GM12878 (cell line): ENCODE results near the gene ZNF813. TPM values are rescaled to one million over a fixed set of nuclear protein-coding genes. Genes with fewer than 3 reads are reported as not detected.
"Not testable (repeated sequence)": the region's sequence is repeated elsewhere in the genome, so short reads cannot be mapped to it uniquely, and the experiment has no call there.

Experiments used
- ATAC-seq: fragments of 200-7000 bp; cut with Tn5 transposase; 3 replicates; pipeline ENCODE4 v1.9.1; 2020; ENCODE audit warnings: mild to moderate bottlenecking, moderate library complexity
- BruUV-seq: library from RNA; stranded (reverse); fragments of 400-500 nt; replicated peaks from 2 replicates; lab custom pipeline; 2021; lab: Mats Ljungman, UMichigan
- CTCF ChIA-PET: fragments of 300-600 bp; sonication (Branson Sonifier 250); formaldehyde crosslinking; extraction: SDS; loops from one replicate; lab custom pipeline; 2021; ENCODE audit warnings: inconsistent platforms; lab: Yijun Ruan, JAX
- POLR2A ChIA-PET: fragments of 350-600 bp; formaldehyde crosslinking; extraction: SDS; loops from one replicate; lab custom pipeline; 2021; ENCODE audit warnings: inconsistent platforms; lab: Charles Lee
- RAD21 ChIA-PET: fragments of 300-600 bp; sonication (Branson Sonifier 250); formaldehyde crosslinking; loops from one replicate; lab custom pipeline; 2023; ENCODE audit warnings: antibody characterized with exemption; ENCODE audit not compliant: unreplicated experiment; lab: Charles Lee
- SMC1A ChIA-PET: fragments of 300-600 bp; sonication (Branson Sonifier 250); formaldehyde crosslinking; loops from one replicate; lab custom pipeline; 2023; ENCODE audit not compliant: unreplicated experiment, uncharacterized antibody; lab: Charles Lee
- DNase-seq: peaks from one replicate; pipeline ENCODE4 v3.0.0-alpha.2; 2011; ENCODE audit warnings: low read depth, low spot score
- FAIRE-seq: peaks from 3 replicates; lab custom pipeline; 2011; peaks lifted over from hg19 to GRCh38; lab: Jason Lieb, UNC
- H2AFZ ChIP-seq: 2 replicates; pipeline ENCODE4 v1.6.0; 2011; ENCODE audit warnings: low read depth, low read length, control low read depth; ENCODE audit not compliant: control insufficient read depth
- H3K27ac ChIP-seq: 2 replicates; pipeline ENCODE4 v1.5.1; 2011; ENCODE audit warnings: control low read depth; ENCODE audit not compliant: control insufficient read depth, insufficient read depth
- H3K27me3 ChIP-seq, 2 experiments: replicated peaks in 1 of 2; 2 replicates each; pipeline versions ENCODE4 v1.6.0 to v1.6.1; 2011; ENCODE audit warnings: low read length in 1 of 2; ENCODE audit not compliant: control insufficient read depth in 2 of 2, insufficient read depth in 2 of 2
- H3K36me3 ChIP-seq, 2 experiments: 2 replicates each; pipeline ENCODE4 v1.5.1; 2011; ENCODE audit warnings: low read length in 1 of 2; ENCODE audit not compliant: control insufficient read depth in 2 of 2, insufficient read depth in 2 of 2
- H3K4me1 ChIP-seq: 2 replicates; pipeline ENCODE4 v1.6.1; 2011; ENCODE audit warnings: mild to moderate bottlenecking, low read length, moderate library complexity, mixed read lengths; ENCODE audit not compliant: control insufficient read depth, insufficient read depth
- H3K4me2 ChIP-seq: 2 replicates; pipeline ENCODE4 v1.6.0; 2011; ENCODE audit warnings: control low read depth; ENCODE audit not compliant: control insufficient read depth, insufficient read depth
- H3K4me3 ChIP-seq: fragments of 200-600 bp; sonication (generic); 2 replicates; pipeline ENCODE4 v1.5.1; 2016
- H3K79me2 ChIP-seq: 2 replicates; pipeline ENCODE4 v1.6.0; 2011; ENCODE audit warnings: low read length; ENCODE audit not compliant: control insufficient read depth, insufficient read depth
- H3K9ac ChIP-seq: 2 replicates; pipeline ENCODE4 v1.8.0; 2011; ENCODE audit warnings: low read length, control low read depth, mixed read lengths; ENCODE audit not compliant: control insufficient read depth, insufficient read depth
- H3K9me3 ChIP-seq: replicated peaks from 3 replicates; pipeline ENCODE4 v1.5.1; 2011; ENCODE audit warnings: mild to moderate bottlenecking, low read length; ENCODE audit not compliant: control insufficient read depth, insufficient read depth
- H4K20me1 ChIP-seq: 2 replicates; pipeline ENCODE4 v1.6.0; 2011; ENCODE audit not compliant: control insufficient read depth, insufficient read depth
- CBFB ChIP-seq: IDR thresholded peaks from 2 replicates; pipeline ENCODE4 v1.6.1; 2016; ENCODE audit warnings: antibody characterized with exemption, low read depth
- CBX3 ChIP-seq: fragments of 200-600 bp; sonication (generic); IDR thresholded peaks from 2 replicates; pipeline ENCODE4 v1.6.1; 2016; ENCODE audit warnings: low read depth, borderline replicate concordance
- EP300 ChIP-seq, 2 experiments: fragments of 150-350 bp in 1 of 2; IDR thresholded peaks; 2 replicates each; pipeline ENCODE4 v1.6.1; 2011 to 2012; ENCODE audit warnings: low read depth in 2 of 2, low read length in 2 of 2, borderline replicate concordance in 1 of 2, improper control_type of control experiment in 1 of 2, inconsistent platforms in 1 of 2; ENCODE audit not compliant: control insufficient read depth in 1 of 2
- RELA ChIP-seq: fragments of 450-650 bp; IDR thresholded peaks from 2 replicates; pipeline ENCODE4 v1.8.0; 2014; ENCODE audit warnings: borderline replicate concordance; ENCODE audit not compliant: partially characterized antibody
- SUZ12 ChIP-seq: fragments of 200-600 bp; sonication (generic); IDR thresholded peaks from one replicate; pipeline ENCODE4 v1.6.1; 2018; ENCODE audit warnings: antibody characterized with exemption, mild to moderate bottlenecking; ENCODE audit not compliant: unreplicated experiment
- ZNF207 ChIP-seq: fragments of 450-650 bp; IDR thresholded peaks from 2 replicates; pipeline ENCODE4 v1.6.1; 2014; ENCODE audit warnings: antibody characterized with exemption, mild to moderate bottlenecking, borderline replicate concordance
- WGBS: methylation state at CpG from one replicate; pipeline ENCODE4 v1.1.6; 2016; ENCODE audit warnings: low lambda C conversion rate; ENCODE audit not compliant: insufficient replicate concordance, insufficient coverage; ENCODE audit errors: missing lambda C conversion rate; 5-methylcytosine and 5-hydroxymethylcytosine counted together
- in situ Hi-C: fragments of 300-500 bp; cut with MboI; formaldehyde crosslinking; loops from 9 replicates; pipeline ENCODE4 v1.14.3; 2018; ENCODE audit warnings: mixed read lengths
- intact Hi-C: fragments of 100-400 bp; cut with micrococcal nuclease; formaldehyde crosslinking; loops from one replicate; pipeline ENCODE4 v1.14.2; 2022; ENCODE audit not compliant: unreplicated experiment
- polyA plus RNA-seq, 11 experiments: library from polyadenylated mRNA; depleted of rRNA in 4 of 11; unstranded in 6 of 11; stranded (reverse) in 5 of 11; fragments of >200 nt; fragmentation: Nextera tagmentation in 4 of 11; fragmentation: Illumina TruSeq in 1 of 11; extraction: Ambion mirVana in 4 of 11; extraction: Trizol in 1 of 11; gene quantifications; 1 replicate in 1 of 11; 2 replicates in 10 of 11; pipeline versions ENCODE4 v1.2.1 to v1.2.3, GENCODE V29; 2011 to 2016; ENCODE audit warnings: inconsistent platforms in 2 of 11, missing spikeins in 2 of 11, low read depth in 1 of 11
- total RNA-seq, 4 experiments: library from RNA; depleted of rRNA in 3 of 4; stranded (reverse); fragments of >200 nt in 3 of 4; fragmentation: Illumina TruSeq in 1 of 4; extraction: Trizol in 1 of 4; gene quantifications; 2 replicates each; pipeline versions ENCODE4 v1.2.1 to v1.2.3, GENCODE V29; 2013 to 2021
- TF ChIP-seq, protein P1 (sequence below): fragments of 450-650 bp; IDR thresholded peaks from 2 replicates; pipeline ENCODE4 v1.6.1; 2014; ENCODE audit warnings: mild to moderate bottlenecking
- TF ChIP-seq, protein P2 (sequence below): fragments of 450-650 bp; IDR thresholded peaks from 2 replicates; pipeline ENCODE4 v1.6.1; 2017; ENCODE audit warnings: mild to moderate bottlenecking, moderate library complexity

The ZNF813 gene
- total and polyA plus RNA-seq, 10 of the 15 experiments (the other 5 are each of a cell fraction or from before 2014, with no cell fraction given) = 0.27 to 4.8 (median 2.6) TPM

DNA sequence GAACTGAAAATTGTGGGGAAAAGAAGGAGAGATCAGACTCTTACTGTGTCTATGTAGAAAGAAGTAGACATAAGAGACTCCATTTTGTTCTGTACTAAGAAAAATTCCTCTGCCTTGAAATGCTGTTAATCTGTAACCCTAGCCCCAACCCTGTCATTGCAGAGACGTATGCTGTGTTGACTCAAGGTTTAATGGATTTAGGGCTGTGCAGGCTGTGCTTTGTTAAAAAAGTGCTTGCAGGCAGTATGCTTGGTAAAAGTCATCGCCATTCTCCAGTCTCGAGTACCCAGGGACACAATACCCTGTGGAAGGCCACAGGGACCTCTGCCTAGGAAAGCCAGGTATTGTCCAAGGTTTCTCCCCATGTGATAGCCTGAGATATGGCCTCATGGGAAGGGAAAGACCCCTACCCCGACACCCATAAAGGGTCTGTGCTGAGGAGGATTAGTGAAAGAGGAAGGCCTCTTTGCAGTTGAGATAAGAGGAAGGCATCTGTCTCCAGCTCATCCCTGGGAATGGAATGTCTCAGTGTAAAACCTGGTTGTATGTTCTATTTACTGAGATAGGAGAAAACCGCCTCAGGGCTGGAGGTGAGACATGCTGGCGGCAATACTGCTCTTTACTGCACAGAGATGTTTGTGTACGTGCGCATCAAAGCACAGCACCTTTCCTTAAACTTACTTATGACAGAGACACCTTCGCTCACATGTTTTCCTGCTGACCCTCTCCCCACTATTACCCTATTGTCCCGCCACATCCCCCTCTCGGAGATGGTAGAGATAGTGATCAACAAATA lies 46.8 kb upstream of the ZNF813 start:
- DNase-seq, H2AFZ ChIP-seq, H3K27ac ChIP-seq, H3K4me2 ChIP-seq, H3K27me3 ChIP-seq, H4K20me1 ChIP-seq, H3K4me1 ChIP-seq, BruUV-seq, SMC1A ChIA-PET, H3K79me2 ChIP-seq, H3K9ac ChIP-seq, H3K4me3 ChIP-seq, ATAC-seq, POLR2A ChIA-PET, H3K9me3 ChIP-seq, FAIRE-seq, RAD21 ChIA-PET, CTCF ChIA-PET, H3K36me3 ChIP-seq: not testable (repeated sequence)
- WGBS = 64% methylated on average over 11 of the region's 11 CpGs
- in situ Hi-C loops (loop anchor here (10.0 kb wide), 1 partner anchor 604 kb away; no protein-coding TSS in a partner anchor), intact Hi-C loops (loop anchor here (10.0 kb wide), 1 partner anchor 604 kb away; no protein-coding TSS in a partner anchor)

GRCh38 chr19:53422551-53422950 lies 45.0 kb upstream of the ZNF813 start:
- Histone ChIP-seq H3K4me1 (no peaks in the 10 kb centered on the region), H3K27ac (no peak overlapping the region), H4K20me1 (no peaks in the 10 kb centered on the region), H2AFZ (no peak overlapping the region), H3K36me3 (no peaks in the 10 kb centered on the region), H3K9me3 (no peaks in the 10 kb centered on the region), H3K27me3 (no peaks in the 10 kb centered on the region), H3K79me2 (no peaks in the 10 kb centered on the region), H3K4me2 (no peak overlapping the region), H3K9ac (no peak overlapping the region), H3K4me3 (no peak overlapping the region)
- RAD21 ChIA-PET = no interaction called here
- intact Hi-C loops (loop anchor here (10.0 kb wide), 1 partner anchor 602 kb away; no protein-coding TSS in a partner anchor), in situ Hi-C loops (loop anchor here (10.0 kb wide), 1 partner anchor 602 kb away; no protein-coding TSS in a partner anchor)
- 79% methylated on average over 5 of the region's 5 CpGs for WGBS
- CTCF ChIA-PET = interaction anchor here (0.8 kb wide), 1 partner anchor 83 kb away, joined by 3 read pairs; no protein-coding TSS in a partner anchor
- DNase-seq (no peak), ATAC-seq (no peak), FAIRE-seq (no peak)
- SMC1A ChIA-PET = no interaction called here
- no TSS peak for BruUV-seq
- POLR2A ChIA-PET = no interaction called here
- TF ChIP-seq RELA (no peak), ZNF207 (no peak), SUZ12 (no peak), CBX3 (no peak), CBFB (no peak), EP300 (IDR thresholded peaks at IDR 0.05; ENCODE audit: borderline replicate concordance in 1 of 2, control insufficient read depth in 1 of 2, low read depth in 2 of 2, low read length in 2 of 2) (no peak)
- TF ChIP-seq, protein P1, sequence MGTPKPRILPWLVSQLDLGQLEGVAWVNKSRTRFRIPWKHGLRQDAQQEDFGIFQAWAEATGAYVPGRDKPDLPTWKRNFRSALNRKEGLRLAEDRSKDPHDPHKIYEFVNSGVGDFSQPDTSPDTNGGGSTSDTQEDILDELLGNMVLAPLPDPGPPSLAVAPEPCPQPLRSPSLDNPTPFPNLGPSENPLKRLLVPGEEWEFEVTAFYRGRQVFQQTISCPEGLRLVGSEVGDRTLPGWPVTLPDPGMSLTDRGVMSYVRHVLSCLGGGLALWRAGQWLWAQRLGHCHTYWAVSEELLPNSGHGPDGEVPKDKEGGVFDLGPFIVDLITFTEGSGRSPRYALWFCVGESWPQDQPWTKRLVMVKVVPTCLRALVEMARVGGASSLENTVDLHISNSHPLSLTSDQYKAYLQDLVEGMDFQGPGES = no peak
- TF ChIP-seq, protein P2, sequence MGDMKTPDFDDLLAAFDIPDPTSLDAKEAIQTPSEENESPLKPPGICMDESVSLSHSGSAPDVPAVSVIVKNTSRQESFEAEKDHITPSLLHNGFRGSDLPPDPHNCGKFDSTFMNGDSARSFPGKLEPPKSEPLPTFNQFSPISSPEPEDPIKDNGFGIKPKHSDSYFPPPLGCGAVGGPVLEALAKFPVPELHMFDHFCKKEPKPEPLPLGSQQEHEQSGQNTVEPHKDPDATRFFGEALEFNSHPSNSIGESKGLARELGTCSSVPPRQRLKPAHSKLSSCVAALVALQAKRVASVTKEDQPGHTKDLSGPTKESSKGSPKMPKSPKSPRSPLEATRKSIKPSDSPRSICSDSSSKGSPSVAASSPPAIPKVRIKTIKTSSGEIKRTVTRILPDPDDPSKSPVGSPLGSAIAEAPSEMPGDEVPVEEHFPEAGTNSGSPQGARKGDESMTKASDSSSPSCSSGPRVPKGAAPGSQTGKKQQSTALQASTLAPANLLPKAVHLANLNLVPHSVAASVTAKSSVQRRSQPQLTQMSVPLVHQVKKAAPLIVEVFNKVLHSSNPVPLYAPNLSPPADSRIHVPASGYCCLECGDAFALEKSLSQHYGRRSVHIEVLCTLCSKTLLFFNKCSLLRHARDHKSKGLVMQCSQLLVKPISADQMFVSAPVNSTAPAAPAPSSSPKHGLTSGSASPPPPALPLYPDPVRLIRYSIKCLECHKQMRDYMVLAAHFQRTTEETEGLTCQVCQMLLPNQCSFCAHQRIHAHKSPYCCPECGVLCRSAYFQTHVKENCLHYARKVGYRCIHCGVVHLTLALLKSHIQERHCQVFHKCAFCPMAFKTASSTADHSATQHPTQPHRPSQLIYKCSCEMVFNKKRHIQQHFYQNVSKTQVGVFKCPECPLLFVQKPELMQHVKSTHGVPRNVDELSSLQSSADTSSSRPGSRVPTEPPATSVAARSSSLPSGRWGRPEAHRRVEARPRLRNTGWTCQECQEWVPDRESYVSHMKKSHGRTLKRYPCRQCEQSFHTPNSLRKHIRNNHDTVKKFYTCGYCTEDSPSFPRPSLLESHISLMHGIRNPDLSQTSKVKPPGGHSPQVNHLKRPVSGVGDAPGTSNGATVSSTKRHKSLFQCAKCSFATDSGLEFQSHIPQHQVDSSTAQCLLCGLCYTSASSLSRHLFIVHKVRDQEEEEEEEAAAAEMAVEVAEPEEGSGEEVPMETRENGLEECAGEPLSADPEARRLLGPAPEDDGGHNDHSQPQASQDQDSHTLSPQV = no peak
